Lower leg skin (tissue), 3 donors: ENCODE results near the gene C10orf53.

Source experiments
- CTCF ChIP-seq, 3 donors: fragments of 450-650 bp; IDR thresholded peaks; one replicate each; pipeline ENCODE4 v1.5.1; 2016; ENCODE audit warnings: antibody characterized with exemption in 3 of 3, mild to moderate bottlenecking in 3 of 3, moderate library complexity in 2 of 3
- POLR2A ChIP-seq, 2 donors: fragments of 450-650 bp; IDR thresholded peaks; one replicate each; pipeline ENCODE4 v1.6.1; 2016 to 2017; ENCODE audit warnings: antibody characterized with exemption in 2 of 2, mild to moderate bottlenecking in 1 of 2, moderate library complexity in 1 of 2

- no peak for TF ChIP-seq CTCF (IDR thresholded peaks at IDR 0.05)
- TF ChIP-seq POLR2A (IDR thresholded peaks at IDR 0.05): no peak
Measured at GRCh38 chr10:49651917-49652316, 27.5 kb upstream of the C10orf53 start.
